Thoracic aorta (tissue), 2 donors: Measurements from ENCODE around the gene RPS27. TPM values are rescaled to one million over a fixed set of nuclear protein-coding genes. Genes with fewer than 3 reads are reported as not detected.
"Not testable (repeated sequence)": the region's sequence is repeated elsewhere in the genome, so short reads cannot be mapped to it uniquely, and the experiment has no call there.

Source experiments
- ATAC-seq: fragments of 150-250 bp; one replicate; pipeline ENCODE4 v1.8.0; 2017; ENCODE audit warnings: low read depth; ENCODE audit not compliant: insufficient number of reproducible peaks, low FRiP score
- DNase-seq: peaks from one replicate; pipeline ENCODE4 v3.0.0-alpha.2; 2020; ENCODE audit warnings: low spot score
- H3K27ac ChIP-seq, 2 donors: fragments of 200-600 bp; sonication (generic); 1 replicate in 1 of 2; 2 replicates in 1 of 2; pipeline ENCODE4 v1.5.1; 2016; ENCODE audit warnings: mild to moderate bottlenecking in 2 of 2, moderate library complexity in 2 of 2
- H3K27me3 ChIP-seq: fragments of 200-600 bp; sonication (generic); replicated peaks from 2 replicates; pipeline ENCODE4 v1.6.0; 2016; ENCODE audit warnings: mild to moderate bottlenecking; ENCODE audit not compliant: insufficient read depth
- H3K36me3 ChIP-seq: fragments of 200-600 bp; sonication (generic); one replicate; pipeline ENCODE4 v1.5.1; 2016
- H3K4me1 ChIP-seq, 2 donors: fragments of 200-600 bp; sonication (generic); 1 replicate in 1 of 2; 2 replicates in 1 of 2; pipeline versions ENCODE4 v1.5.1 to v1.6.0; 2016; ENCODE audit warnings: low read depth in 2 of 2, mild to moderate bottlenecking in 1 of 2; ENCODE audit not compliant: control insufficient read depth in 1 of 2
- H3K4me3 ChIP-seq: fragments of 200-600 bp; sonication (generic); 2 replicates; pipeline ENCODE4 v1.5.1; 2016; ENCODE audit warnings: mild to moderate bottlenecking
- H3K9me3 ChIP-seq: fragments of 200-600 bp; sonication (generic); 2 replicates; pipeline ENCODE4 v1.5.1; 2016
- CTCF ChIP-seq: fragments of 200-600 bp; sonication (generic); IDR thresholded peaks from one replicate; pipeline ENCODE4 v1.5.1; 2019; ENCODE audit warnings: antibody characterized with exemption
- total RNA-seq, 2 donors: library from RNA; depleted of rRNA; stranded (reverse); fragments of >200 nt; gene quantifications; one replicate each; pipeline versions ENCODE4 v1.1.0 to v1.2.3, GENCODE V29; 2016

The RPS27 gene
- total RNA-seq, 2 donors from 2014 or later = 1,129 to 1,416 TPM

DNA sequence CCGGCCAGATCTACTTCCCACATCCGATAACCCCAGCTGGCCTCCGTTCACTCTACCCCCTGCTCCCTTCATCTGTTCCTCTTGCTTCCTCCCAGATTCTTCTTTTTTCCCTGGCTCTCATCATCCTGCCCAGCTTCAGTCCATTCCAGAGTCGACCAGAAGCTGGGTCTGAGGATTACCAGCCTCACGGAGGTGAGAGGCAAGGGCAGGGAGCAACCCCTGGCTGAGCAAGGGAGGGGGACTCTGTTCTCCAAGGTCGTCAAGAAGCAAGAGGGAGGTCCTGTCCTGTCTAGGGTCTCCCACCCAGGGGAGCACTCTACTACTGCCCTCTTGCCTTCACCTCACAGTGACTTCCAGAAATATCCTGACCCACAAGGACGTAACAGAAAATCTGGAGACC, 17.0 kb upstream of the RPS27 start:
- DNase-seq = no peak
- Histone ChIP-seq H3K36me3 (peaks cover 23% of the 10 kb centered on the region), H3K27me3 (no peaks in the 10 kb centered on the region), H3K4me3 (no peak overlapping the region), H3K4me1 (peaks cover 10 to 14% of the 10 kb centered on the region in 2 donors), H3K27ac (no peak overlapping the region), H3K9me3 (no peaks in the 10 kb centered on the region)
- no peak for ATAC-seq
- TF ChIP-seq CTCF = no peak

DNA sequence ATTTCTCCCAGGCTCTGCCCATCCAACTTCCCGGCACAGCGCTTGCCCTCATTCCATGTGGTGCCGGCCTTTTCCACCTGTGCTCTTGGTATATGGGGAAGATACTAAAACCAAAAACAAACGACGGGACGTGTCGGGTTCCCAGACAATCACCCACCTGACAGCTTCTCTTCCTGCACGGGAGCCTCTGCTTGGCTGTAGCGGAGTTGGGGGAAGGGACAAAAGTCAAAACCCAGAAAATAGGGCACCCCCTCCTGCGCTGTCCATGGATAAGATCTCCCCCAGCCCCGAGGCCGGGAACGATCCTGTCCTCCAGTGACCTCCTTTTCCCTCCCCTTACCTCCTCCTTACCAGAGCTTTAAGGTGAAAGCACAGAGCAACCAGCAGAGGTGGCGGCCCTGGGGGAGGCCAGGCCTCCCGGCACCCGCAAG, 13.7 kb upstream of the RPS27 start:
- DNase-seq (no peak), ATAC-seq (no peak)
- Histone ChIP-seq H3K27ac (peak overlapping the region; percentile 84), H3K27me3 (no peaks in the 10 kb centered on the region), H3K9me3 (no peaks in the 10 kb centered on the region), H3K4me3 (peak overlapping the region; percentile 85), H3K4me1 (peaks cover 8 to 10% of the 10 kb centered on the region in 2 donors), H3K36me3 (peaks cover 23% of the 10 kb centered on the region)
- TF ChIP-seq CTCF = no peak

GRCh38 chr1:153977250-153978240, 13.0 kb upstream of the RPS27 start, which contains the start of gene JTB:
TSS of gene JTB (minus strand) at chr1:153977674. CDS start at chr1:153977252, 422 bp downstream.
- peaks cover 23% of the 10 kb centered on the region for H3K36me3 ChIP-seq
- no peaks in the 10 kb centered on the region for H3K27me3 ChIP-seq
- TF ChIP-seq CTCF = no peak
- ATAC-seq (peak; percentile 76), DNase-seq (peak; percentile 74)
- no peaks in the 10 kb centered on the region for H3K9me3 ChIP-seq
- peak within 1 kb of the TSS; percentile 85 for H3K4me3 ChIP-seq
- H3K4me1 ChIP-seq = peaks cover 8 to 10% of the 10 kb centered on the region in 2 donors
- peak within 1 kb of the TSS; percentile 84 for H3K27ac ChIP-seq

- Histone ChIP-seq H3K4me3 (peak overlapping the region; percentile 85), H3K4me1 (peaks cover 8 to 10% of the 10 kb centered on the region in 2 donors), H3K27me3 (no peaks in the 10 kb centered on the region), H3K36me3 (peaks cover 18% of the 10 kb centered on the region), H3K9me3 (no peaks in the 10 kb centered on the region), H3K27ac (peak overlapping the region; percentile 84)
- no peak for TF ChIP-seq CTCF
- no peak for ATAC-seq
- no peak for DNase-seq
Observed at GRCh38 chr1:153978274-153978909, 12.2 kb upstream of the RPS27 start.

- not testable (repeated sequence) for H3K27me3 ChIP-seq, H3K9me3 ChIP-seq, DNase-seq, H3K27ac ChIP-seq, H3K4me3 ChIP-seq, ATAC-seq, H3K4me1 ChIP-seq
- peaks cover 11% of the 10 kb centered on the region for H3K36me3 ChIP-seq
Observed at GRCh38 chr1:153979091-153979490, 11.5 kb upstream of the RPS27 start.

GRCh38 chr1:153981735-153982134, 8.8 kb upstream of the RPS27 start:
- not testable (repeated sequence) for H3K9me3 ChIP-seq, DNase-seq

More at GRCh38 chr1:153981735-153982134, 8.8 kb upstream of the RPS27 start:
- H3K4me1 ChIP-seq = peaks cover 9 to 15% of the 10 kb centered on the region in 2 donors
- not testable (repeated sequence) for H3K36me3 ChIP-seq, H3K4me3 ChIP-seq, H3K27ac ChIP-seq, ATAC-seq, H3K27me3 ChIP-seq
